GM12875 (cell line): Measurements from ENCODE around the gene IMPG1.

ENCODE experiments used
- H3K4me3 ChIP-seq: one replicate; pipeline ENCODE4 v1.5.1; 2011; ENCODE audit warnings: low read depth, low read length, control low read depth
- TF ChIP-seq, protein P1 (sequence below): IDR thresholded peaks from 2 replicates; pipeline ENCODE4 v1.5.1; 2011; ENCODE audit warnings: low read depth, mild to moderate bottlenecking, control low read depth, inconsistent platforms, low read length, moderate library complexity, borderline replicate concordance; ENCODE audit not compliant: insufficient read depth

Gene IMPG1

DNA sequence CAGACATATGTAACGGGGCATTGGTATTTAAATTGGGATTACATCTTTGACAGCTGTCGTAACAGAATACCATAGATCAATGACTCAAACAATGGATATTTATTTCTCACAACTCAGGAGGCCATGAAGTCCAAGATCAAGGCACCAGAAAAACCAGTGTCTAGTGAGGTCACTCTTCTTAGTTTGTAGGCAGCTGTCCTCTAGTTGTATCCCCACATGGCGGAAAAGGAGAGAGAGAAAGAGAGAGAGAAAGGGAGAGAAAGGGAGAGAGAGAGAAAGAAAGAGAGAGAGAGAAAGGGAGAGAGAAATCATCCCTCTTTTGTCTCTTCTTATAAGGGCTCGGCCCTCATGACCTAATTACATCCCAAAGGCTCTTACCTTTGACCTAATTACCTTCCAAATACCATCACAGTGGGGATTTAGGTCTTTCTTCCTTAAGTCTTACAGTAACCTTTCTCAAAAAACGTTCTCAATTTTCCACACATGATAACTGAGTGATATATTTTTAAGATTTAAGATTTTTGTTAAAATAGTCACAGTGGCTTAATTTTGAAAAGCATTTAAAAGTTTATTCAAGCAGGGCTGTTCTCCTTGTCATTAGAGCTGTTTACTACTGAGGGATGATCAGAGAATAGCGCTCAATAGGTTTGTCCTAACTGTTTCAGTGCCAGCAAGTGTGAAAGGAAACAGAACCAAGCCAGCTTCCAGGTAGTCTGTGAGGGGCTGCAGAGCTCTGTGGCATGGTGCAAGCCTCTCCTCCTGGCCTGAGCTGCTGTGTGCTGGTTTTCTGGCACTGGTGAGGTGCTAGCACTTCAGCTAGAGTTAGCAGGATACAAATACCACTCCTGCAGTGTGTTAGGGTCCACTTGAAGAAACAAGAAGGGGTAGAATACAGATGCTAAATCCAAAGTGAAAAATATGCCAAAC, 79.0 kb downstream of the IMPG1 start:
- TF ChIP-seq, protein P1, sequence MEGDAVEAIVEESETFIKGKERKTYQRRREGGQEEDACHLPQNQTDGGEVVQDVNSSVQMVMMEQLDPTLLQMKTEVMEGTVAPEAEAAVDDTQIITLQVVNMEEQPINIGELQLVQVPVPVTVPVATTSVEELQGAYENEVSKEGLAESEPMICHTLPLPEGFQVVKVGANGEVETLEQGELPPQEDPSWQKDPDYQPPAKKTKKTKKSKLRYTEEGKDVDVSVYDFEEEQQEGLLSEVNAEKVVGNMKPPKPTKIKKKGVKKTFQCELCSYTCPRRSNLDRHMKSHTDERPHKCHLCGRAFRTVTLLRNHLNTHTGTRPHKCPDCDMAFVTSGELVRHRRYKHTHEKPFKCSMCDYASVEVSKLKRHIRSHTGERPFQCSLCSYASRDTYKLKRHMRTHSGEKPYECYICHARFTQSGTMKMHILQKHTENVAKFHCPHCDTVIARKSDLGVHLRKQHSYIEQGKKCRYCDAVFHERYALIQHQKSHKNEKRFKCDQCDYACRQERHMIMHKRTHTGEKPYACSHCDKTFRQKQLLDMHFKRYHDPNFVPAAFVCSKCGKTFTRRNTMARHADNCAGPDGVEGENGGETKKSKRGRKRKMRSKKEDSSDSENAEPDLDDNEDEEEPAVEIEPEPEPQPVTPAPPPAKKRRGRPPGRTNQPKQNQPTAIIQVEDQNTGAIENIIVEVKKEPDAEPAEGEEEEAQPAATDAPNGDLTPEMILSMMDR = no peak
- H3K4me3 ChIP-seq = no peak overlapping the region

DNA sequence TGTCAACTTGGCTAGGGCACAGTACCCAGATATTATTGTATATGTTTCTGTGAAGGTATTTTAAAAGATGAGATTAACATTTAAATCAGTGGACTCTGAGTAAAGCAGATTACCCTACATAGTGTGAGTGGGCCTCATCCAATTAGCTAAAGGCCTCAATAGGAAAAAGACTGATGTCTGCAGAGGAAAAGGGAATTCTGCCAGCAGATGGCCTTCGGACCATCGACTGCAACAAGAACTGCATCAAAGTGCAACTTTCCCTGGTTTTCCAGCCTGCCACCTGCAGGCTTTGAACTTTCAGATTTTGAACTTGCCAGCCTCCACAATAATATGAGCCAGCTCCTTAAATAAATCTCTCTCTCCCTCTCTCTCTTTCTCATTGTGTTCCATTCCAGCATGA, 80.5 kb downstream of the IMPG1 start:
- TF ChIP-seq, protein P1 = no peak
- no peak overlapping the region for H3K4me3 ChIP-seq

DNA sequence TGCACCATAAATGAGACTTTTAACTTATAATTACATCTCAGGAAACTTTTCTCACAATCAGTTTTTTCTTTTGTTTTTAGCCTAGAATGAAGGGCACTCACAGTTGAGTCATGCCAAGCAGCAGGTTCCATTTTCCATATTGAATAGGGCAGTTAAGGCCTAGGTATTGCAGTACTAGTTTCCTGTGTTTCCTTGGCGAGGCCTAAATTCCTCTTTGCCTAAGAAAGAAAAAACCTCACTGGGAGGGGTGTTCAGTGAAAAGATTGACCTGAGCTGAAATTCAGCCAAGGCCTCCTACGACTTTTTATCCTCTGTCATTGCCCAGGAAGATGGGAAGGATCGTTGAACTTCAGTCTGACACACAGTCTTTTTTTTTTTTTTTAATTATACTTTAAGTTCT, 85.5 kb downstream of the IMPG1 start:
- TF ChIP-seq, protein P1 = no peak
- no peak overlapping the region for H3K4me3 ChIP-seq

DNA sequence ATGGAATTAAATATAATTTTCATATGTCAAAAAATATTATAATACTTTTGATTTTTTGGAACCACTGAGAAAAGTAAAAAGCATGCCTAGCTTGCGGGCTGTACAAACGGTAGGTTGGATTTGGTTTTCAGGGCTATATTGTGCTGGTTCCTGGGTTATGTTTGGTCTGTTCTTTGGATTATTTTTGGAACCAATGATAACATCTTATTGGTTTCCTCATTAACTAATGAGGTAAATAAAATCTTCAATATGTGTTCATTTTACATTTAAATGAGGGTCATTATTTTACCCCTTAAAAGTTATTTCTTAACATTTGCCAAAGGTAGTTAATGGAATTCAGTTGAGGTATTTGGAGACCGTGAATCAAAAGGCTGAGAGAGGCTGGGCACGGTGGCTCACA, 96.6 kb downstream of the IMPG1 start:
- no peak overlapping the region for H3K4me3 ChIP-seq
- TF ChIP-seq, protein P1 = no peak

DNA sequence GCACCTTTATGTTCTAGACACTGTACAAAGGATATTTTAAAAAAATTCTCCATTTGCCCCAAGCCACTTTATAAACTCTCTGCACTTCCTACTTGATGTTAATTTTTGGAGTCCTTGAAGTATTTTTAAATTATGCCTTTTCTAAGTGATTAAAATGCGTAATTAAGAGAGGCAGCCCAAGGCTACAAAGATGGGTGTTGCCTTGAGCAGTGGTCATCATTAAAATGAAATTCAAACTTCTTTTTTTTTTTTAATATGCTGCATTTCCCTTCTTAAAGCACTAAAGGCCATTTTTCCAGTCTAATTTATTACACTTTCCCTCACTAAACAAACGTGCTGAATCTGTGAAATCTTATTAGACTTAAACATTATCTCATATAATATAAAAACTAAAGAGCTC, 102.4 kb downstream of the IMPG1 start:
- TF ChIP-seq, protein P1 = no peak
- no peak overlapping the region for H3K4me3 ChIP-seq

DNA sequence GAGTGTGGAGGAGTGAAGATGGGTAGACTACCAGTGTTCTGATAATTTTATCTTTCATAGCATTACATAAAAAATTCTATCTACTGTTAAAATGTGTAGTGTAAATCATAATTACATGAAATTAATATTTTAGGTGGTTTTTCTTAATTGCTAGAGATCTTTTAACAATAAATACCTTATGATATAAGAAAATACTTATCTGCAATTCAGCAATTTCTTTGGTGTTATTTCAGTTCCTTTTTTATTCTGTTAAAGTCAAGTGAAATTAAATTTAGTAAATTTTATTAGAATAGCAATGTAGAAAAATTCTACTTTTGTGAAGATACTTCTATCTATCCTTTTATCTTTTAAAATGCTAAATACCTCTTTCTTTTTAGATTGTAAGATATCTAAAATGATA, 104.3 kb downstream of the IMPG1 start:
- TF ChIP-seq, protein P1 = no peak
- H3K4me3 ChIP-seq = no peak overlapping the region

DNA sequence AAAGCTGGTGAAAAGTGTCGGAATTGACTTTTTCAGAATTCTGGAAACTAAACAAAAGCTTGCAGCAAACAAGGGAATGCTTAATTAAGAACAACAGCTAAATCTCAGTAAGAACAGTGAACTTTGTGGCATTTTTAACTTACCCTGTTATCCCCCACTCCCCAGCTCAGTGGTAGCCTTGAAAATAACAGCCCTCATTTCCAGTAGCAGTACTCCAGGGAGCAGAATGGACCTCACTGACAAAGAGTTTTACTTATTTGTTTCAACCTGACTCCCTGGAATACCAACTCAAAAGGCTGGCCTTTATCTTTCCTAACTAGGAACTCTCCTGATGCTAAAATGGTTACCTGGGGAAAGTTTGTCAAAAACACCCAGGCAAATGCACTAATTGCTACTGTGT, 108.9 kb downstream of the IMPG1 start:
- TF ChIP-seq, protein P1 = no peak
- H3K4me3 ChIP-seq = no peak overlapping the region
